IMR-90 (cell line): ENCODE data around the gene EPPIN. TPM values are rescaled to one million over a fixed set of nuclear protein-coding genes. Genes with fewer than 3 reads are reported as not detected.

Experiments used
- ATAC-seq: fragments of 200-7000 bp; cut with Tn5 transposase; 2 replicates; pipeline ENCODE4 v1.9.1; 2020; ENCODE audit warnings: low read depth, mild to moderate bottlenecking, moderate library complexity
- BruUV-seq: library from RNA; stranded (reverse); fragments of 400-500 nt; replicated peaks from 2 replicates; lab custom pipeline; 2021; lab: Mats Ljungman, UMichigan
- CTCF ChIA-PET: fragments of 300-600 bp; formaldehyde crosslinking; extraction: SDS; loops from one replicate; lab custom pipeline; 2021; ENCODE audit warnings: antibody characterized with exemption; lab: Yijun Ruan, JAX
- POLR2A ChIA-PET: fragments of 300-600 bp; sonication (Branson Sonifier 250); formaldehyde crosslinking; loops from one replicate; lab custom pipeline; 2022; ENCODE audit warnings: antibody characterized with exemption; ENCODE audit not compliant: unreplicated experiment; lab: Charles Lee
- DNase-seq: peaks from one replicate; pipeline ENCODE4 v3.0.0; 2013
- H2AFZ ChIP-seq: replicated peaks from 2 replicates; pipeline ENCODE3; 2013; ENCODE audit warnings: low read length, mild to moderate bottlenecking; ENCODE audit not compliant: poor library complexity
- H2AK5ac ChIP-seq: 2 replicates; pipeline ENCODE4 v1.6.1; 2013; ENCODE audit warnings: low read depth, low read length, inconsistent platforms
- H2AK9ac ChIP-seq: replicated peaks from 2 replicates; pipeline ENCODE3; 2013; ENCODE audit warnings: mild to moderate bottlenecking, low read depth, low read length, moderate library complexity; ENCODE audit not compliant: poor library complexity
- H2BK120ac ChIP-seq: 2 replicates; pipeline ENCODE4 v1.6.1; 2013; ENCODE audit warnings: low read depth, low read length, inconsistent platforms
- H2BK15ac ChIP-seq: 3 replicates; pipeline ENCODE4 v1.6.1; 2013; ENCODE audit warnings: low read depth, low read length, inconsistent platforms
- H2BK20ac ChIP-seq: 2 replicates; pipeline ENCODE4 v1.6.1; 2013; ENCODE audit warnings: low read depth, mild to moderate bottlenecking, inconsistent platforms, low read length, moderate library complexity
- H2BK5ac ChIP-seq: 2 replicates; pipeline ENCODE4 v1.6.1; 2013; ENCODE audit warnings: mild to moderate bottlenecking, low read depth, low read length, inconsistent platforms; ENCODE audit not compliant: poor library complexity, severe bottlenecking
- H3K14ac ChIP-seq: replicated peaks from 2 replicates; pipeline ENCODE4 v1.6.1; 2013; ENCODE audit warnings: low read depth, low read length, inconsistent platforms
- H3K18ac ChIP-seq: 2 replicates; pipeline ENCODE4 v1.6.1; 2013; ENCODE audit warnings: low read depth, low read length, control low read depth
- H3K23ac ChIP-seq: 2 replicates; pipeline ENCODE4 v1.6.1; 2013; ENCODE audit warnings: low read depth, low read length, inconsistent platforms
- H3K27ac ChIP-seq: 2 replicates; pipeline ENCODE4 v1.5.1; 2013; ENCODE audit warnings: mild to moderate bottlenecking, control low read depth, low read length; ENCODE audit not compliant: insufficient read depth
- H3K27me3 ChIP-seq: 2 replicates; pipeline ENCODE4 v1.6.1; 2013; ENCODE audit warnings: low read length; ENCODE audit not compliant: control insufficient read depth, insufficient read depth
- H3K36me3 ChIP-seq: 2 replicates; pipeline ENCODE4 v1.6.1; 2013; ENCODE audit warnings: low read length, mixed read lengths; ENCODE audit not compliant: control insufficient read depth, insufficient read depth
- H3K4ac ChIP-seq: 2 replicates; pipeline ENCODE4 v1.6.1; 2013; ENCODE audit warnings: low read depth, low read length, inconsistent platforms
- H3K4me1 ChIP-seq: 2 replicates; pipeline ENCODE4 v1.6.1; 2013; ENCODE audit warnings: low read length, mixed read lengths; ENCODE audit not compliant: control insufficient read depth, insufficient read depth
- H3K4me2 ChIP-seq: 2 replicates; pipeline ENCODE4 v1.6.1; 2013; ENCODE audit warnings: low read depth, mild to moderate bottlenecking, control low read depth, low read length, moderate library complexity
- H3K4me3 ChIP-seq: 2 replicates; pipeline ENCODE4 v1.5.1; 2013; ENCODE audit warnings: low read depth, mild to moderate bottlenecking, control low read depth, low read length, moderate library complexity; ENCODE audit not compliant: insufficient read depth
- H3K56ac ChIP-seq: 2 replicates; pipeline ENCODE4 v1.6.1; 2013; ENCODE audit warnings: low read length, inconsistent platforms; ENCODE audit not compliant: insufficient read depth; ENCODE audit errors: extremely low read depth
- H3K79me1 ChIP-seq, 2 experiments: 2 replicates each; pipeline ENCODE4 v1.6.1; 2013; ENCODE audit warnings: low read length in 2 of 2, inconsistent platforms in 1 of 2, low read depth in 1 of 2
- H3K9ac ChIP-seq: 2 replicates; pipeline ENCODE4 v1.6.1; 2013; ENCODE audit warnings: low read depth, low read length, control low read depth
- H3K9me1 ChIP-seq: 2 replicates; pipeline ENCODE4 v1.6.1; 2013; ENCODE audit warnings: low read length, inconsistent platforms; ENCODE audit not compliant: insufficient read depth
- H3K9me3 ChIP-seq: 2 replicates; pipeline ENCODE4 v1.6.1; 2013; ENCODE audit warnings: low read length; ENCODE audit not compliant: control insufficient read depth, insufficient read depth
- H4K20me1 ChIP-seq: 2 replicates; pipeline ENCODE4 v1.6.1; 2013; ENCODE audit warnings: low read length, inconsistent platforms; ENCODE audit not compliant: insufficient read depth
- H4K5ac ChIP-seq: 2 replicates; pipeline ENCODE4 v1.6.1; 2013; ENCODE audit warnings: mild to moderate bottlenecking, low read depth, low read length, control low read depth
- H4K8ac ChIP-seq, 2 experiments: 2 replicates each; pipeline ENCODE4 v1.6.1; 2013; ENCODE audit warnings: low read depth in 2 of 2, low read length in 2 of 2, control low read depth in 1 of 2, inconsistent platforms in 1 of 2
- H4K91ac ChIP-seq: 2 replicates; pipeline ENCODE4 v1.6.1; 2013; ENCODE audit warnings: low read depth, low read length, inconsistent platforms; ENCODE audit not compliant: insufficient read depth
- CEBPB ChIP-seq: IDR thresholded peaks from 2 replicates; pipeline ENCODE4 v1.6.1; 2012; ENCODE audit warnings: low read depth, low read length, improper control_type of control experiment
- CHD1 ChIP-seq: IDR thresholded peaks from 2 replicates; pipeline ENCODE4 v1.6.1; 2012; ENCODE audit warnings: low read depth, low read length, improper control_type of control experiment
- ELK1 ChIP-seq: fragments of 150-350 bp; IDR thresholded peaks from 2 replicates; pipeline ENCODE4 v1.6.1; 2016; ENCODE audit warnings: low read depth, mild to moderate bottlenecking, low read length, moderate library complexity, borderline replicate concordance
- FOS ChIP-seq: fragments of 150-350 bp; IDR thresholded peaks from 2 replicates; pipeline ENCODE4 v1.6.1; 2016; ENCODE audit warnings: low read depth, low read length
- MAFK ChIP-seq: IDR thresholded peaks from 2 replicates; pipeline ENCODE4 v1.6.1; 2012; ENCODE audit warnings: low read depth, low read length, improper control_type of control experiment
- NFE2L2 ChIP-seq: fragments of 150-350 bp; IDR thresholded peaks from 2 replicates; pipeline ENCODE4 v1.6.1; 2016; ENCODE audit warnings: low read depth, mild to moderate bottlenecking, low read length
- POLR2A ChIP-seq: IDR thresholded peaks from 2 replicates; pipeline ENCODE4 v1.6.1; 2012; ENCODE audit warnings: mild to moderate bottlenecking, low read depth, low read length
- RAD21 ChIP-seq: IDR thresholded peaks from 2 replicates; pipeline ENCODE4 v1.6.1; 2012; ENCODE audit warnings: low read length, improper control_type of control experiment
- RFX5 ChIP-seq: IDR thresholded peaks from 2 replicates; pipeline ENCODE4 v1.8.0; 2012; ENCODE audit warnings: low read depth, mild to moderate bottlenecking, low read length, moderate library complexity
- SMC3 ChIP-seq: fragments of 150-350 bp; IDR thresholded peaks from 2 replicates; pipeline ENCODE4 v1.6.1; 2016; ENCODE audit warnings: low read depth, mild to moderate bottlenecking, antibody characterized with exemption, low read length, moderate library complexity
- WGBS, 2 experiments: methylation state at CpG; one replicate each; pipeline versions ENCODE4 v1.1.5 to v1.1.7; 2013; ENCODE audit warnings: missing lambda C conversion rate in 2 of 2; ENCODE audit not compliant: insufficient read length in 1 of 2; ENCODE audit errors: extremely low coverage in 2 of 2; 5-methylcytosine and 5-hydroxymethylcytosine counted together
- dilution Hi-C: fragments of 300-500 bp; cut with HindIII; formaldehyde crosslinking; loops from one replicate; pipeline ENCODE4 v1.14.3; 2018; ENCODE audit warnings: low sequenced_read_pairs; ENCODE audit not compliant: unreplicated experiment
- in situ Hi-C: fragments of 300-500 bp; cut with MboI; formaldehyde crosslinking; loops from 3 replicates; pipeline ENCODE4 v1.14.3; 2019; ENCODE audit warnings: low sequenced_read_pairs, inconsistent platforms, mixed read lengths
- intact Hi-C: fragments of 100-400 bp; cut with micrococcal nuclease; formaldehyde crosslinking; loops from 2 replicates; pipeline ENCODE4 v1.10.0; 2022
- polyA plus RNA-seq, 3 experiments: library from polyadenylated mRNA; depleted of rRNA; stranded (reverse); fragments of >200 nt; gene quantifications; 2 replicates each; pipeline ENCODE4 v1.2.3, GENCODE V29; 2012; ENCODE audit warnings: low replicate concordance in 1 of 3
- total RNA-seq: library from RNA; depleted of rRNA; stranded (reverse); fragments of >200 nt; gene quantifications from 2 replicates; pipeline ENCODE4 v1.2.3, GENCODE V29; 2012
- TF ChIP-seq, protein P1 (sequence below): conservative IDR thresholded peaks from 2 replicates; pipeline ENCODE4 v1.5.1; 2012; ENCODE audit warnings: mild to moderate bottlenecking, low read depth, low read length, improper control_type of control experiment

Gene EPPIN
- total and polyA plus RNA-seq, 2 of the 4 experiments (the other 2 are of a cell fraction): not detected

DNA sequence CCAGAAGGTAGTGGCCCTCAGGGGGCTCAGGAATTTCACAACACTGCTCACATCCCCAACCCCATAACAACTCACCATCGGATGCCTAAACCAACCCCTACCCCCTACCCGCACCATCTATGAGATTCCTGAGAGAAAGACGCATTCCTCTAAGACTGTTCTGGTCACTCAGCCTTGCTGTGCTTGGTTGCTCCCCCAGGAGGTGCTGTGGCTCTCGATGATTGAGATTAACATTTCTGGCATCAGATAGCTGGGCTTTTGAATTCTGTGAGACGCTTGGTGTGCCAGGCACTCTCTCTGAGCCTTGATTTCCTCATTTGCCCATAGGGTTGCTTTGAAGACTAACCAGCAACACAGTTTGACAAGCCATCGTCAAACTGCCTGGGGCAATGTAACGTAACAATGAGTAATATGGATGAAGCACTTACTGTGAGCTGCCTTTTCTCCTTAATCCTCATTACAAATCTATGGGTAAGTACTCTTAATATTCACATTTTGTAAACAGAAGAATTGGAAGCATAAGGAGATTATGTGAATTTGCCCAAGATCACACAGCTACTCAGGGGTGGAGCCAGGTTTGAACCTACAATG lies 8.9 kb downstream of the EPPIN start:
- Histone ChIP-seq H3K9me1 (no peaks in the 10 kb centered on the region), H2BK20ac (no peak overlapping the region), H4K91ac (no peak overlapping the region), H2BK120ac (no peak overlapping the region), H3K4ac (no peak overlapping the region), H3K9ac (no peak overlapping the region), H2BK15ac (no peak overlapping the region), H2AFZ (no peak overlapping the region), H3K23ac (no peak overlapping the region), H3K27ac (no peak overlapping the region), H3K4me3 (no peak overlapping the region), H4K20me1 (no peaks in the 10 kb centered on the region), H3K79me1 (no peaks in the 10 kb centered on the region), H2AK5ac (no peak overlapping the region), H2AK9ac (no peak overlapping the region), H3K18ac (no peak overlapping the region), H3K4me1 (no peaks in the 10 kb centered on the region), H2BK5ac (no peak overlapping the region), H3K56ac (no peak overlapping the region), H3K36me3 (no peaks in the 10 kb centered on the region), H3K27me3 (no peaks in the 10 kb centered on the region; the same call in 1 of the 2 replicates), H4K8ac (no peak overlapping the region), H4K5ac (no peak overlapping the region), H3K14ac (no peak overlapping the region), H3K4me2 (no peak overlapping the region), H3K9me3 (no peaks in the 10 kb centered on the region)
- ChIA-PET CTCF (no interaction called here), POLR2A (no interaction called here)
- intact Hi-C loops: no loop called here
- TF ChIP-seq FOS: no peak
- TF ChIP-seq MAFK: no peak
- TF ChIP-seq, protein P1, sequence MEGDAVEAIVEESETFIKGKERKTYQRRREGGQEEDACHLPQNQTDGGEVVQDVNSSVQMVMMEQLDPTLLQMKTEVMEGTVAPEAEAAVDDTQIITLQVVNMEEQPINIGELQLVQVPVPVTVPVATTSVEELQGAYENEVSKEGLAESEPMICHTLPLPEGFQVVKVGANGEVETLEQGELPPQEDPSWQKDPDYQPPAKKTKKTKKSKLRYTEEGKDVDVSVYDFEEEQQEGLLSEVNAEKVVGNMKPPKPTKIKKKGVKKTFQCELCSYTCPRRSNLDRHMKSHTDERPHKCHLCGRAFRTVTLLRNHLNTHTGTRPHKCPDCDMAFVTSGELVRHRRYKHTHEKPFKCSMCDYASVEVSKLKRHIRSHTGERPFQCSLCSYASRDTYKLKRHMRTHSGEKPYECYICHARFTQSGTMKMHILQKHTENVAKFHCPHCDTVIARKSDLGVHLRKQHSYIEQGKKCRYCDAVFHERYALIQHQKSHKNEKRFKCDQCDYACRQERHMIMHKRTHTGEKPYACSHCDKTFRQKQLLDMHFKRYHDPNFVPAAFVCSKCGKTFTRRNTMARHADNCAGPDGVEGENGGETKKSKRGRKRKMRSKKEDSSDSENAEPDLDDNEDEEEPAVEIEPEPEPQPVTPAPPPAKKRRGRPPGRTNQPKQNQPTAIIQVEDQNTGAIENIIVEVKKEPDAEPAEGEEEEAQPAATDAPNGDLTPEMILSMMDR: no peak
- no peak for TF ChIP-seq POLR2A
- no peak for TF ChIP-seq NFE2L2
- no peak for TF ChIP-seq CEBPB
- TF ChIP-seq SMC3: no peak
- TF ChIP-seq RFX5: no peak
- TF ChIP-seq RAD21: no peak
- TF ChIP-seq ELK1: no peak
- no peak for TF ChIP-seq CHD1
- no peak for ATAC-seq
- no TSS peak for BruUV-seq
- no peak for DNase-seq
- dilution Hi-C loops: no loop called here
- 34% methylated on average over 3 of the region's 7 CpGs; no CpG with 5 or more reads in 1 of the 2 experiments for WGBS, 2 experiments
- in situ Hi-C loops: loop anchor here (25.0 kb wide), 1 partner anchor 224 kb away; no protein-coding TSS in a partner anchor
